ENCODE results near the gene ST6GALNAC3. TPM values are rescaled to one million over a fixed set of nuclear protein-coding genes. Genes with fewer than 3 reads are reported as not detected.

The ST6GALNAC3 gene
- total RNA-seq: 29.4 and 40.5 TPM in 2 replicates
- polyA plus RNA-seq: 33.3 and 37.5 TPM in 2 replicates

DNA sequence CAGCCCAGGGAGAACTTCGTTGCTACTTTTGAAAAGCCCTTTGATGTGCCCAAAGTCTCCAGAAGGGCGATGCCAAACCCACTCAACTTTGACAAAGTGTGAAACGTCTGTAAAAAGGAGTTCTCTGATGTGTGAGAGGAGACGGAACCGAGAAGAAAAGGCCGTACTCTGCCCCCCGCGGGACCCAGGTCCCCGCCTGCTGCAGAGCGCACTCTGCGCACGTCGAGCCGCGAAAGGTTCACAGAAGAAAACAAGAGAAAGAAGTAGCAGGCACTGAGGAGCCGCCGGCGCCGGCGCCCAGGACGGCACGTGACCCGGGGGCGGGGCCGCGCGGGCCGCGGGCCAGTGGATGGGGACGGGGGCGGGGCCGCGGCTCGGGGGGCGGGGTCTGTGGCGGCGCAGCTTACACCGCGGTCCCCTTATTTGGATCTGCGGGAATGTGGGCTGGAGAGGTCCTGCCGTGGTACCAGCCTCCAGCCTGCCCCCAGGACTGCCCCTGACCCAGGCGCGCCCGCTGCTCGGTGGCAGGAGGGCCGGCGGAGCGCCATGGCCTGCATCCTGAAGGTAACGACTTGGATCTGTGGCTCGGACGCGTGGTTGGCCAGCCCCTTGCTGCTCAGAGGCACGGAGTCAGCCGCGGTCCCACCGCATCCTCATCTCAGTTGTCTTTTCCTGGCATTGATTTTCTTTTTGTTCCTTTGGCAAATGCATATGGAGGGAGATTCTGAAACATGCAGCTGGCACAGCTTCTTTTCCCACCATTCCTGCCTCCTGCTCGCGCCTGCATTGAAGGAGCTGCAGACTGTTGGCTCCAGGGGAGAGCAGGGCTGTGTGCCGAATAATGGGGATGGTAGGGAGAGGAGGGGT is at the start of gene ST6GALNAC3:
Gene ST6GALNAC3, plus strand, starts transcription at position 426 of the 867 bp plus-strand sequence.
- DNase-seq (ENCODE audit: low spot score): peak; percentile 91
- no peaks in the 10 kb centered on the region for H3K9me2 ChIP-seq (replicated peaks; ENCODE audit: insufficient read depth)
- no peaks in the 10 kb centered on the region for H3K9me3 ChIP-seq (ENCODE audit: low read depth)
- H4K20me1 ChIP-seq (ENCODE audit: insufficient read depth, poor library complexity, severe bottlenecking): no peaks in the 10 kb centered on the region
- WGBS (ENCODE audit: low lambda C conversion rate, missing lambda C conversion rate): 2% methylated on average over 40 of the region's 59 CpGs
- no peaks in the 10 kb centered on the region for H3K27me3 ChIP-seq
- no peak for TF ChIP-seq EZH2 (IDR thresholded peaks at IDR 0.05; ENCODE audit: borderline replicate concordance)
- TF ChIP-seq, protein P1, sequence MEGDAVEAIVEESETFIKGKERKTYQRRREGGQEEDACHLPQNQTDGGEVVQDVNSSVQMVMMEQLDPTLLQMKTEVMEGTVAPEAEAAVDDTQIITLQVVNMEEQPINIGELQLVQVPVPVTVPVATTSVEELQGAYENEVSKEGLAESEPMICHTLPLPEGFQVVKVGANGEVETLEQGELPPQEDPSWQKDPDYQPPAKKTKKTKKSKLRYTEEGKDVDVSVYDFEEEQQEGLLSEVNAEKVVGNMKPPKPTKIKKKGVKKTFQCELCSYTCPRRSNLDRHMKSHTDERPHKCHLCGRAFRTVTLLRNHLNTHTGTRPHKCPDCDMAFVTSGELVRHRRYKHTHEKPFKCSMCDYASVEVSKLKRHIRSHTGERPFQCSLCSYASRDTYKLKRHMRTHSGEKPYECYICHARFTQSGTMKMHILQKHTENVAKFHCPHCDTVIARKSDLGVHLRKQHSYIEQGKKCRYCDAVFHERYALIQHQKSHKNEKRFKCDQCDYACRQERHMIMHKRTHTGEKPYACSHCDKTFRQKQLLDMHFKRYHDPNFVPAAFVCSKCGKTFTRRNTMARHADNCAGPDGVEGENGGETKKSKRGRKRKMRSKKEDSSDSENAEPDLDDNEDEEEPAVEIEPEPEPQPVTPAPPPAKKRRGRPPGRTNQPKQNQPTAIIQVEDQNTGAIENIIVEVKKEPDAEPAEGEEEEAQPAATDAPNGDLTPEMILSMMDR (IDR thresholded peaks at IDR 0.05; ENCODE audit: poor library complexity): no peak
- no peak for TF ChIP-seq EZH2phosphoT487 (IDR thresholded peaks at IDR 0.05; ENCODE audit: low read depth, severe bottlenecking, unreplicated experiment)
- peak within 1 kb of the TSS; percentile 77 for H3K27ac ChIP-seq
- H3K79me2 ChIP-seq: peaks cover 48% of the 10 kb centered on the region
- H3K4me3 ChIP-seq: peak within 1 kb of the TSS; percentile 98
- peak within 1 kb of the TSS; percentile 97 for H2AFZ ChIP-seq
- no peaks in the 10 kb centered on the region for H3K36me3 ChIP-seq (replicated peaks; ENCODE audit: insufficient read depth, low read depth)
- peak within 1 kb of the TSS; percentile 82 for H3K4me2 ChIP-seq
- peaks cover 12% of the 10 kb centered on the region for H3K4me1 ChIP-seq (ENCODE audit: insufficient read depth)

DNA sequence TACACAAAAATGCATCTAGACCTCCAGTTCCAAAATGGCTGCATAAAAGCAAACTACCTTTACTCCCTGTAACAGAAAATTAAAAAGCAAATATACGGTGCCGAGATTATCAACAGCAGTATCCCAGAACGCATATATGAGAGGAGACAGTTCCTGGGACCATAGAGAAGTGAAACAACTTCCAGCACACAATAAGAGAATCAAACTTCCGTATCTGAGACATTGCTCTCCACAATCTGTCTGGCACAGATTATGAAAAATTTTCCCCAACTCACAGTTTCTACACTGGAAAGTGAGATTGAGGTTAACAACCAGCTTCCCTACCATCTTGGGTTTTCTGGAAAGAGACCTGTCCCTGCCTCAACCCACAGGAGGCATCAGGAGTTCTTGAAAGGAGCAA is 47.2 kb upstream of the ST6GALNAC3 start:
- WGBS (ENCODE audit: low lambda C conversion rate, missing lambda C conversion rate): 95% methylated on average over 4 of the region's 4 CpGs
- H3K9me3 ChIP-seq (ENCODE audit: low read depth): no peaks in the 10 kb centered on the region
- no peaks in the 10 kb centered on the region for H3K36me3 ChIP-seq (replicated peaks; ENCODE audit: insufficient read depth, low read depth)
- H3K27ac ChIP-seq: no peak overlapping the region
- DNase-seq (ENCODE audit: low spot score): no peak
- H2AFZ ChIP-seq: no peak overlapping the region
- H3K4me1 ChIP-seq (ENCODE audit: insufficient read depth): peaks cover 7% of the 10 kb centered on the region
- no peak for TF ChIP-seq EZH2phosphoT487 (IDR thresholded peaks at IDR 0.05; ENCODE audit: low read depth, severe bottlenecking, unreplicated experiment)
- TF ChIP-seq, protein P1 (IDR thresholded peaks at IDR 0.05; ENCODE audit: poor library complexity): no peak
- no peak for TF ChIP-seq EZH2 (IDR thresholded peaks at IDR 0.05; ENCODE audit: borderline replicate concordance)
- H3K4me2 ChIP-seq: no peak overlapping the region
- no peaks in the 10 kb centered on the region for H3K27me3 ChIP-seq
- H4K20me1 ChIP-seq (ENCODE audit: insufficient read depth, poor library complexity, severe bottlenecking): no peaks in the 10 kb centered on the region
- H3K9me2 ChIP-seq (replicated peaks; ENCODE audit: insufficient read depth): no peaks in the 10 kb centered on the region
- H3K79me2 ChIP-seq: no peaks in the 10 kb centered on the region
- no peak overlapping the region for H3K4me3 ChIP-seq

- Histone ChIP-seq H3K4me2 (no peak overlapping the region), H4K20me1 (ENCODE audit: insufficient read depth, poor library complexity, severe bottlenecking) (no peaks in the 10 kb centered on the region), H2AFZ (no peak overlapping the region), H3K9me2 (replicated peaks; ENCODE audit: insufficient read depth) (no peaks in the 10 kb centered on the region), H3K9me3 (ENCODE audit: low read depth) (no peaks in the 10 kb centered on the region), H3K27me3 (no peaks in the 10 kb centered on the region), H3K27ac (no peak overlapping the region), H3K79me2 (no peaks in the 10 kb centered on the region), H3K4me3 (no peak overlapping the region), H3K36me3 (replicated peaks; ENCODE audit: insufficient read depth, low read depth) (no peaks in the 10 kb centered on the region), H3K4me1 (ENCODE audit: insufficient read depth) (peaks cover 1% of the 10 kb centered on the region)
- DNase-seq (ENCODE audit: low spot score): no peak
- 98% methylated on average over 1 of the region's 1 CpG for WGBS (ENCODE audit: low lambda C conversion rate, missing lambda C conversion rate)
- no peak for TF ChIP-seq EZH2 (IDR thresholded peaks at IDR 0.05; ENCODE audit: borderline replicate concordance)
- TF ChIP-seq, protein P1 (IDR thresholded peaks at IDR 0.05; ENCODE audit: poor library complexity): no peak
- no peak for TF ChIP-seq EZH2phosphoT487 (IDR thresholded peaks at IDR 0.05; ENCODE audit: low read depth, severe bottlenecking, unreplicated experiment)
These were observed 45.2 kb upstream of the ST6GALNAC3 start for GRCh38 chr1:76029331-76029730.

Data from hepatocyte (in vitro differentiated cells).